SJCRH30 (cell line): ENCODE measurements around the gene SLC29A2. TPM values are rescaled to one million over a fixed set of nuclear protein-coding genes. Genes with fewer than 3 reads are reported as not detected.

Experiments
- DNase-seq, 2 experiments: peaks; one replicate each; pipeline ENCODE4 v3.0.0-alpha.2; 2015 to 2020
- H3K27ac ChIP-seq: fragments of 250-450 bp; sonication (Bioruptor Pico); 2 replicates; pipeline ENCODE4 v1.5.1; 2020; ENCODE audit warnings: mild to moderate bottlenecking, moderate library complexity
- H3K27me3 ChIP-seq: fragments of 250-450 bp; sonication (Bioruptor Pico); 2 replicates; pipeline ENCODE4 v1.5.1; 2020; ENCODE audit warnings: mild to moderate bottlenecking, moderate library complexity
- H3K36me3 ChIP-seq: fragments of 250-450 bp; sonication (Bioruptor Pico); 2 replicates; pipeline ENCODE4 v1.5.1; 2020; ENCODE audit warnings: mild to moderate bottlenecking, moderate library complexity
- H3K4me1 ChIP-seq: fragments of 250-450 bp; sonication (Bioruptor Pico); 2 replicates; pipeline ENCODE4 v1.5.1; 2020; ENCODE audit warnings: mild to moderate bottlenecking, moderate library complexity
- H3K4me3 ChIP-seq: fragments of 250-450 bp; sonication (Bioruptor Pico); 2 replicates; pipeline ENCODE4 v1.5.1; 2020; ENCODE audit warnings: mild to moderate bottlenecking, moderate library complexity
- H3K9me3 ChIP-seq: fragments of 250-450 bp; sonication (Bioruptor Pico); replicated peaks from 2 replicates; pipeline ENCODE4 v1.5.1; 2020; ENCODE audit warnings: mild to moderate bottlenecking, moderate library complexity
- total RNA-seq: library from RNA; depleted of rRNA; stranded (reverse); fragments of >200 nt; shearing (Covaris generic); gene quantifications from 2 replicates; pipeline ENCODE4 v1.2.3, GENCODE V29; 2014

The SLC29A2 gene
- total RNA-seq, 1 experiment from 2014 or later: 2.6 TPM

DNA sequence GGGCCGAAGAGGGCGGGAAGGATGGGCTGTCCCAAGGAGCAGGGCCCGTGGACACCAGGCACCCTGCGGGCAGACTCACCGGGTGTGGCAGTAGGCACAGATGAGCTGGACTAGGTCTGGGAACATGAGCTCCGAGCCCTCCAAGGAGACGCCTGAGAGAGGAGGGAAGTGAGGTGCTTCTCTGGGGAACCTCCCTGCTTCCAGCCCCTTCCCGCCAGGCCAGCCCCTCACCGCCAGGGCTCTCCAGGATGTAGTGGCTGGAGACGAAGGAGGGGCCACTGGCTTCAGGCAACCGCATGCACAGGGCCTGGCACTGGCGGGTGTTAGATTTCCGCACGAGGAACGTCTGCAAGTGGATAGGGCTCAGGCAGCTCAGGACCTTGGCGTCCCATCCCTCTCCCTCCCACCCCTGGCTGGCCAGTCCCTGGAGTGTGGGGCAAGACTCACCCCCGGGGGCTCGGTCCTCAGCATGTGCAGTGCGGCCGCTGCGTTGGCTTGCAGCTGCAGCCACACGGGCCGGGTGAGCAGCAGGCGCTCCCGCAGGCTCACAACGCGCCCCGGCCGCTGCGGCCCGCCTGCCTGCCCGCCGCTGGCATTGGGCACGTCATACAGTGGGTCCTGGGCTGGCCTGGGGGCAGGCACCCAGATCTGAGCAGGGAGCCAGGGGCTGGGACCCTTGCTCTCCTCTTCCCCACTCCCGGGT lies 35.9 kb downstream of the SLC29A2 start:
- H3K4me3 ChIP-seq: peak overlapping the region; percentile 55
- no peaks in the 10 kb centered on the region for H3K9me3 ChIP-seq
- no peaks in the 10 kb centered on the region for H3K36me3 ChIP-seq
- DNase-seq: peak; percentile 55 to 57
- peaks cover 15% of the 10 kb centered on the region for H3K4me1 ChIP-seq
- H3K27me3 ChIP-seq: no peaks in the 10 kb centered on the region
- peak overlapping the region; percentile 31 for H3K27ac ChIP-seq

DNA sequence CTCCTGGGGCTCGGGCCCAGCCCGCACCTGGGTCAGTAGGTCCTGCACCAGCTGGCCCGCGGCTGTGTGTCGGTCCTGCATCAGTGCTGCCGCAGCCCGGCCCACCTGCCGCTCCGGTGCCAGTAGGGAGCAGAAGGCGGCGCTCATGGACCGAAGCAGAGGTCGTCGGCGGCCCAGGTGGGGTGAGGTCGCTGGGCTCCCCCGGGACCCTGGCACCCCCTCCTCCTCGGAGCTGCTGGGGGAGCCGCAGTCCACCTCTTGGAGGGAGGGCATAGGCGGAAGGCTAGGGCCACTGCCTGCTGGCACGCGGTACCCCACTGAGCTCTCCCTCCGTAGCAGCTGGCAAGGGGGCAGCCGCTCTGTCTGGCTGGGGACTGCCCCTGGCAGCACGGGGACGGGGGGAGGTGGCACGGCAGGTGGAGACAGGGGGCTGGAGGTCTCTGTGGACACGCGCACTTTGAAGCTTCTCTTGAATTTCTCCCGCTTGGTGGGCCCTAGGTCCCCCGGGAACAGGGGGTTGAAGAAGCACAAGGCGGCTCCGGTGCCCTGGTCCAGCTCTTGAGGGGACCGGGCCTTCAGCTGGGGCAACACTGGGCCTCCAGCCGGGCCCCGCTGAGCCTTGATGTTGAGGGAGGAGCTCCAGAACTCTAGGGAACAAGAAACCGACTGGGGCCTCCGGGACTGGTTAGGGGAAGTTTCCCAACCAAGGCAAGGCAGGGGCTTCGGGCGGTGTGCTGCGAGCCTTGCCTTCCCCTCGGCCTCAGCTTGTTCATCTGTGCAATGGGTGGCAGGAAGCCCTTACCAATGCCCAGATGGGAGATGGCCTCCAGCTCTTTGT lies 36.7 kb downstream of the SLC29A2 start:
- H3K27me3 ChIP-seq: no peaks in the 10 kb centered on the region
- H3K36me3 ChIP-seq: no peaks in the 10 kb centered on the region
- no peak overlapping the region for H3K27ac ChIP-seq
- no peak for DNase-seq
- H3K4me1 ChIP-seq: peaks cover 15% of the 10 kb centered on the region
- H3K4me3 ChIP-seq: peak overlapping the region; percentile 55; the same call in 1 of the 2 replicates
- H3K9me3 ChIP-seq: no peaks in the 10 kb centered on the region

DNA sequence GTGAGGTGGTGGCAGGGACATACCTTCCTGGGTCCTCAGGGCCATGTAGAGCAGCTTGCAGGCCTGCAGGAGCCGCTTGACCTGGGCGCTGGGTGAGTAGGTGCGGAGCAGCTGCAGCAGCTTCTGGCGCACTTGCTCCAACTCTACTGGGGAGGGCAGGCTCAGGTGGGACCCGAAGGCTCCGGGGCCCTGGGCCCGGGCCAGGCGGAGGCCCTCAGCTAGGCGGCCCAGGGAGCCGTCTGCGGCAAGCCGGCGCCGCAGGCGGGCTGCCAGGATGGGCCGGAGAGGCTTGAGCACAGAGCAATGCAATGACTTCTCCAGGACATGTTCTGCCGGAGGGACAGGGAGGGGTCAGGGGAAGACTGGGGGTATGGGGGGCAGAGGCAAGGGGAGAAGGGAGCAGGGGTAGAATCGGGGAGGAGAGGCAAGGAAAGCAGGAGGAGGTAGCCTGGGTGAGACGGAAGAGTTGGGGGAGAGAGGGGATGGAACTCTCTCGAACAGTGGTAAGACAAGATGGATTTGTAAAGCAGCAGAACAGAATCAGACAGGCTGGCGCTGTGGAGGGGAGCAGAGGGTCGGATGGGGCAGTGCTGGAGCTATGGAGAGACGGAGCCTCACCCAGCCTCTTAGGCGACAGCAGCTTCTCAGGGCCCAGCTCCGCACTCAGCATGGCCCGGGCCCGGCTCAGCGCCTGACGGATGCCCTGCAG lies 37.5 kb downstream of the SLC29A2 start:
- no peak for DNase-seq
- Histone ChIP-seq H3K4me3 (no peak overlapping the region), H3K4me1 (peaks cover 15% of the 10 kb centered on the region), H3K27me3 (no peaks in the 10 kb centered on the region), H3K9me3 (no peaks in the 10 kb centered on the region), H3K36me3 (no peaks in the 10 kb centered on the region), H3K27ac (no peak overlapping the region)

DNA sequence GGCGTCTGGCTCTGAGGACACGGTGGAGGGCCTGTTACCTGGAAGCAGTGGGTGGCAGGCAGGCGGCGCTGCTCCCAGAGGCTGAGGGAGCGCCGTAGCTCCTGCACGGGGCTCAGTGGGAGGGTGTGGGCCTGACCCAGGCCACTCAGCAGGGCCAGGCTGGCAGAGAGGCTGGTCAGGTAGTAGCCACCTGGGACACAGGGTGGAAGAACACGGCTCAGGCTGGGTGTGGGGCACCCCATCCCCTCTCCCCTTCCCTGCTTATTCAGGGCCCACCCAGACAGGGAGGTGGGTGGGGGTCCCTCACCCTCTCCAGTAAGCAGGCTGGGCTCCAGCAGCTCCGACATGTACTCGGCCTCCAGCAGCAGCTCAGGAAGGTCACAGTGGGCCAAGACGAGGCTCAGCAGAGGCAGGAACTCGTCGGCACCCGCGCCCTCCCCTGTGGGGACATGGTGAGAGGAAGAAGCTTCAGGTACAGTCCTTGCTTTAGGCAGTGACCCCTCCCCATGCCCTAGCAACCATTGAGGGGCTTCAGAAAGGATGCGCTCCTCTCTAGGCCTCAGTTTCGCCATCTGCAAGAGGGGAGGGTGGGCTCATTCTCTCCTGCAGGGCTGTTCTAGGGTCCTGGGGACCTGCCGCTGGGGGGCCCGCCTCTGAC lies 38.2 kb downstream of the SLC29A2 start:
- H3K27me3 ChIP-seq: no peaks in the 10 kb centered on the region
- H3K9me3 ChIP-seq: no peaks in the 10 kb centered on the region
- H3K4me3 ChIP-seq: no peak overlapping the region
- no peaks in the 10 kb centered on the region for H3K36me3 ChIP-seq
- no peak overlapping the region for H3K27ac ChIP-seq
- no peak for DNase-seq
- H3K4me1 ChIP-seq: peaks cover 15% of the 10 kb centered on the region

DNA sequence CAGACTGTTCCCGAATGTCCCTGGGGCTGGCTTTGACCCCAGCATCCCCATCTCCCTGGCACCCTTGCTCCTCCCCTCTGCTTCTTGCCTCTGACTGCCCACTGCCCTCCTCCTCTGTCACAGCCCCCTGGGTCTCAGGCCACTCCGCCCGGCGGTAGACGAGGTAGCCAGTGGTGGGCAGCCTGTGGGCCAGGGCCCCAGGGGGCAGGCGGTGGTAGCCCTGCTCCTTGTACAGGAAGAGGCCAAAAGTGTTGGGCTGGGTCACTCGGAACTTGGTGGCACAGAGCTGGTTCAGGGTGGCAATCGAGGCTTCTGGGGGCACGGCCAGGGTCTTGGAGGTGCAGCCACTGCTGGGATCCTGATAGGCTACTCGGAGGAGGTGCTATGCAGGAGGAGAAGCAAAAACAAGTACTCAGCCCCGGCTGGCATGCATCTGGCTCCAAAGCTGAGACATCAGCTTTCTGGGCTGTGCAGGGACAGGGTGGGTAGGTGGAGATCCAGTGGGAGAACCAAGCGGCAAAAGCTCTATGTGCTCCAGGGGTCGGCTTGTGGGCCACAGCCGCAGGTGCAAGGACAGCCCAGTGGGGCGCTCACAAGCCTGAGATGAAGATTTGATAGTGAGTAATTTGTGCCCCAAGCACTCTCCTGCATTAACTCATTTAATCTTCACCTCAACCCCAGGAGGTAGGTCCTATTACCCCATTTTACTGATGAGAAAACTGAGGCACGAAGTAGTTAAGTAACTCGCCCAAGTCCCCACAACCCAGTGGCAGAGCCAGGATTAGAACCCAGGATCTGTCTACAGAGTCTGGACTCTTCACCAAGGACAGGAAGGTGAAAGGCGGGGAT lies 39.0 kb downstream of the SLC29A2 start:
- DNase-seq: no peak
- no peaks in the 10 kb centered on the region for H3K27me3 ChIP-seq
- no peak overlapping the region for H3K4me3 ChIP-seq
- no peaks in the 10 kb centered on the region for H3K36me3 ChIP-seq
- peaks cover 14% of the 10 kb centered on the region for H3K4me1 ChIP-seq
- H3K9me3 ChIP-seq: no peaks in the 10 kb centered on the region
- H3K27ac ChIP-seq: no peak overlapping the region

DNA sequence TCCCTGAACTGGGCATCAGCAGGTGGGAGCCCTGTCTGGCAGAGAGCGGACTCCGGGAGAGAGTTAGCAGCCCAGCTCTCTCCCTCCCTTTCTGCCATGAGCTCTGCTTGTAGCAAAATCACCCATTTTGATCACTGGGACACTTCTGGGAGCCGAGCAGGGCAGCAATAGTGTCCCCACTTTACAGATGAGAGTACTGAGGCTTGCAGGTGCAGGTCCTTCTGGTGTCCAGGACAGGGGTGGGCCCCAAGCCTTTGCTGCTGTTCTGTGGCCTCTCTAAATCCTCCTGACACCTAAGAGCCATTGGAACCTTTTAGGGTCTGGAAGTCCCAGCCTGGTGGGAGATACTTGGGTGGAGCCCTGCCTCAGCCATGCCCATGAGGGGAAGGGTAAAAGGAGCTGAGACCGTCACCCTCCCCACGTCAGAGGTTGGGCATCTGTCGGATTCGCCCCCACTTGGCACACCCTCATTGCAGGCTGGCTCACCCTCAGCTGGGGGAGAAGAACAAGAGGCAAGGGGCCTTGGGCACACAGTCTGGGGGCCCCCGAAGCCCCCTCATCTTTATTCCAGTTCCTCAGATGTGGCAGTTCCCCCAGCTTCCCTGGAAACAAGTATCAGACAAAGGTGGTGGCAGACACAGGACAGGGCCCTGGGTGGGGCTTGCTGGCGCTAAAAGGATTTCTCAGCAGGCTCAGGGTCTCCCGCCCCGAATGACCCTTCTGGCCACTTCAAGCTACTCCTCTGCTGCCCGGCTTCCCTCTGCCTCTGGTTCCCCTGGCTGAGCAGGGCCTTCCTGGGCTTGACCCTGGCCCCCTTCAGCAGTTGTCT lies 39.8 kb downstream of the SLC29A2 start:
- no peak for DNase-seq
- Histone ChIP-seq H3K4me3 (no peak overlapping the region), H3K27me3 (no peaks in the 10 kb centered on the region), H3K4me1 (peaks cover 10% of the 10 kb centered on the region), H3K9me3 (no peaks in the 10 kb centered on the region), H3K36me3 (no peaks in the 10 kb centered on the region), H3K27ac (no peak overlapping the region)

DNA sequence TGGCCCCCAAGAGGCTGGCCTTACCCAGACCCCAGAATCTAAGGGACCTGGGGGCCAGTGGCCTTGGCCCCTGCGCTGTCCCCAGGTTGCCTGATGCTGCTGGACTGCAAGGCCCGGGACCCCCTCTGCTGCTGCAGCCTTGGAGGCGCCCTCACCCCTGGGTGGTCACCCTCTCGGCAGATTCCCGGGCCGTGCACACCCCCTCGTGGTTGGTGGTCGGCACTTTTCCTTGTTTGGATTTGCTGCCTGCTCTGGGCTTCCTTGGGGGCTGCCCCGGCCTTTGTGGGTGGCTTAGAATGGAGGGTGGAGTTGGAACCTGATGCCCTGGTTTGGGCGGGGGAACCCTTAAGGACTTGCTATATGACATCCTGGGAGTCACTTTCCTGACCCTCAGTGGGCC lies 40.6 kb downstream of the SLC29A2 start:
- H3K27me3 ChIP-seq: no peaks in the 10 kb centered on the region
- H3K27ac ChIP-seq: no peak overlapping the region
- peak in 1 of 2 experiments; percentile 26 for DNase-seq
- no peak overlapping the region for H3K4me3 ChIP-seq
- no peaks in the 10 kb centered on the region for H3K36me3 ChIP-seq
- H3K4me1 ChIP-seq: peaks cover 7% of the 10 kb centered on the region; the same call in 1 of the 2 replicates
- no peaks in the 10 kb centered on the region for H3K9me3 ChIP-seq

DNA sequence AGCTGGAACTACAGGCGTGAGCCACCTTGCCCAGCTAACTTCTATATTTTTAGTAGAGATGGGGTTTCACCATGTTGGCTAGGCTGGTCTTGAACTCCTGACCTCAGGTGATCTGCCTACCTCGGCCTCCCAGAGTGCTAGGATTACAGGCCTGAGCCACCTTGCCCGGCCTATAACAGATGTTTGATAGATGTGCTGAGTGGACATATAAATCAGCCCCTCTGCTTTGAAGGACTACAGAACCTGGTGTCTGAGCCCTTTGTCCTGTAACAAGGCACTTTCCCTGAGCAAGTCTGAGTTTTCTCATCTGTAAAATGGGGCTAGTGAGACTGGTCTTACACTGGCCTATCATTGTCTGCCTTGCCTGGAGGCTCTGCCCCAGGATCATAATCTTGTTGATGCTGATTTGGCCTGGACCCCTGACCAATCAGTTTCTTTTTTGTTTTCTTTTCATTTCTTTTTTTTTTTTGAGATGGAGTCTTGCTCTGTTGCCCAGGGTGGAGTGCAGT lies 42.3 kb downstream of the SLC29A2 start:
- Histone ChIP-seq H3K4me3 (no peak overlapping the region), H3K9me3 (no peaks in the 10 kb centered on the region), H3K4me1 (peaks cover 7% of the 10 kb centered on the region; the same call in 1 of the 2 replicates), H3K27me3 (no peaks in the 10 kb centered on the region), H3K27ac (no peak overlapping the region), H3K36me3 (no peaks in the 10 kb centered on the region)
- DNase-seq: no peak

DNA sequence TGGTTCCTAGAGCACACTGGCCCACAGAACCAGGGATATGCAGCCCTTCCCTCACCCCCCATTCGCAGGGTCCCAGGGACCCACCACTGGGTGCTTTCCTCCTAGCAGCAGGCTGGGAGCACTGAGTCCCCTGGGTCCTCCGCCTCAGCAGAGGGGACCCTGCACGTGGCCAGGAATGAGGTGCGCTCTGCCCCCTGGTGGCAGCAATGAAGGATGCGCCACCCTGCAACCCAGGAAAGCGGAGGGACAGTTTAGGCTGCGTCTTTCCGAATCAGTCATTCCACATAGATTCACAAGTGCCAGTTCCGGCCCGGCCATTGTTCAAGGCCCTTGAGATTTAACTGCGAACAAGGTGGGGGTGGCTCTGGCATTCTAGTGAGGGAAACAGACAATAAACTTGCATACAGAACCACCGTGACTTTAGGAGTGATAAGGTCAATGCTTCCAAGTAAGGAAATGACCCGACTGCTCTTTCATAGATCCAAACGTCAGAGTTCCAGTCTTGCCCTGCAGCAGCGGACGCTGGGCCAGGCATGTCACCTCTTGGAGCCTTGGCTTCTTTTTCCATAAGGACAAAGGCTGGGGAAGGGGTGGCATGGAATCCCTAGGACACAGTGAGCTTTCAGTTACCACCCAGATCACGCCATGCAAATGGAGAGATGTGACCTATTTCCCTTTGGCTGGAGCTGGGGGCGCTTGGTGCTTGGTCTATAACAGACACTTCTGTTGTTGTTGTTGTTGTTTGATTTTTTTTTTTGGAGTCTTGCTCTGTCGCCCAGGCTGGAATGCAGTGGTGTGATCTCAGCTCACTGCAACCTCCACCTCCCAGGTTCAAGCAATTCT lies 43.0 kb downstream of the SLC29A2 start:
- no peaks in the 10 kb centered on the region for H3K36me3 ChIP-seq
- no peak overlapping the region for H3K4me3 ChIP-seq
- no peaks in the 10 kb centered on the region for H3K9me3 ChIP-seq
- H3K27ac ChIP-seq: no peak overlapping the region
- DNase-seq: peak; percentile 70 to 81
- no peaks in the 10 kb centered on the region for H3K27me3 ChIP-seq
- peaks cover 7% of the 10 kb centered on the region; the same call in 1 of the 2 replicates for H3K4me1 ChIP-seq

DNA sequence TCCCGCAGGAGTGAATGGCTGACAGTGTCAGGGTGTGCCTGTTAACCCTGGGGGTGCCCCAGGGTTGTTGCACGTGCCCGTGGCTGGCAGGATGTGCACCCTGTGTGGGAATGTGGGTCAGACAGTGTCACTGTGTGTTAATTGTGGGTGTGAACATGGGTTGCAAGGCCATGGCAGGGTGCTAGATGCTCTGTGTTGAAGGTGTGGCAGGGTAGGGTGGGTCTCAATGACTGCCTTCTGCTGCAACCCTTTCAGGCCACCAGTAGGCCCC lies 43.6 kb downstream of the SLC29A2 start:
- peaks cover 7% of the 10 kb centered on the region; the same call in 1 of the 2 replicates for H3K4me1 ChIP-seq
- no peaks in the 10 kb centered on the region for H3K27me3 ChIP-seq
- H3K27ac ChIP-seq: no peak overlapping the region
- no peaks in the 10 kb centered on the region for H3K36me3 ChIP-seq
- DNase-seq: no peak
- no peaks in the 10 kb centered on the region for H3K9me3 ChIP-seq
- no peak overlapping the region for H3K4me3 ChIP-seq

DNA sequence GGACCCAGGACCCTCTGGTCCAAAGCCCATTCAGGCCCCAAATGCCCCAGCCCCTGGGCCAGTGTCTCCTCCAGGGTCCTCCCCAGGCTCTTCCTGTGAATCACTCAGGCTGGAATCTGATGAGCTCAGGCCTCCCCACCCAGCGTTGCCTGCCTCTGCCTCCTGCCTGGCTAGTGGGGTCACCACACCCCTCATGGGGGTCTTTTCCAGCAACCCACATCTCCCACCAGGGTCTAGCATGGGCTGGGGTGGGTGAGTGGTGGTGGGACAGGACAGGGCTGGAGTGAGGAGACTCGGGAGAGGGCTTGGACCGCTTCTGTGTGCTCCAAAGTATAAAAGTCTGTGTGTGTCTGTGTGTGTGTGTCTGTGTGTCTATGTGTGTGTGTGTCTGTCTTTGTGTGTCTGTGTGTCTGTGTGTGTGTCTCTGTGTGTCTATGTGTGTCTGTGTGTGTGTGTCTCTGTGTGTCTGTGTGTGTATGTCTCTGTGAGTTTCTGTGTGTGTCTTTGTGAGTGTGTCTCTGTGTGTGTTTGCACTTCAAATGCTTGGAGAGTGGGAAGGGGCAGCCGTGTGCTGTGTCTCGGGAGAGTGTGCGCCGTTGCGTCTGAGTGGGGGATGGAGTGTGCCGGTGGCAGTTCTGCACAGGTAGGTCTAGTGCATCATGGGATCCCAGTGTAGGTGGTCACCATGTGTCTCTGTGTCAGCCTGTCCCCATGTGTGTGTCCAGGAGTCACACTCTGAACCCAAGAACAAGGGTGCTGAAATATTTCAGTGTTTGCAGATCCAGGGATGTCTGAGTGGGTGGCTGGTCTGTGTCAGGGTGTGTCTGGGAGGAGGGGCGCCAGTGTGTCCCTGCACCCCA lies 44.2 kb downstream of the SLC29A2 start:
- Histone ChIP-seq H3K36me3 (no peaks in the 10 kb centered on the region), H3K4me1 (peaks cover 7% of the 10 kb centered on the region; the same call in 1 of the 2 replicates), H3K27ac (no peak overlapping the region; the same call in 1 of the 2 replicates), H3K9me3 (no peaks in the 10 kb centered on the region), H3K4me3 (no peak overlapping the region), H3K27me3 (no peaks in the 10 kb centered on the region)
- no peak for DNase-seq
